ENCODE results near the gene TBRG4.

The TBRG4 gene

DNA sequence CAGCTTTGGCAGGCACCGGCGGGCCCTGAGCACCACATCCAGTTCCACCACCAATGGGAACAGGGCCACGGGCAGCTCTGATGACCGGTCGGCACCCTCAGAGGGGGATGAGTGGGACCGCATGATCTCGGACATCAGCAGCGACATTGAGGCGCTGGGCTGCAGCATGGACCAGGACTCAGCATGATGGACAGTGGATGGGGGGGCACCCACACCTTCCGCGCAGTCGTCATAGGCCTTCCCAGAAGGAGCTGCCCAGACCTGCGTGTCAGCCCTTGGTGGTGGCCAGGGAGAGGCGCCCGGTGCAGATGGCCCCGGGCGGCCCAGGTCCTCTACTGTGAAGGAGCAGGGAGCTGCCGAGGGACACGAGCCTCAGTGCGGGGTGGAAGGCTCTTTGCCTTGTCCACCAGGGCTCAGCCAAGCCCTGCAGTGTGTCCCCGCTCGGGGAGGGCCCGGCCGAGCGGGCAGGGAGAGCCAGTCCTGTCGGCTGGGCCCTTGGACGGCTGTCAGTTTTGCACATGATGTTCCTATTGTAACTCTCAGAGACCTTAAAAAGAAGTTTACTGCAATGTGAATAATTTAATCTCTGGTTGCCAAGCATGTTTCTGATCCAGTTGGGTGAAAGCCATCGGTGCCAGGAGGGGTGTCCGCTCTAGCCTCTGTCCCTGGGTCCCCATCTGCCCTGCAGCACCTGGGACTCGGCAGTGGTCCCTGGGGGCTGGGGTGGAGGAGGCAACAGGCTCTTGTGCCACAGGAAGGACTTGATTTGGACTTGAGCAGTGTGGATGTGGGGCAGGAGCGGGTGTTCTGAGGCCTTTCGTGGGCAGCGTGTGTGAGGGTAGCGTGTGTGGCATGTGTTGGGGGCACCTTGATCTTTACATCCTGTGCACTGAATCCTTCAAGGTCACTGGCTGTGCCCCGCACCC, 35.4 kb downstream of the TBRG4 start:
- no peak overlapping the region for H3K4me3 ChIP-seq (ENCODE audit: low read depth, low read length)

DNA sequence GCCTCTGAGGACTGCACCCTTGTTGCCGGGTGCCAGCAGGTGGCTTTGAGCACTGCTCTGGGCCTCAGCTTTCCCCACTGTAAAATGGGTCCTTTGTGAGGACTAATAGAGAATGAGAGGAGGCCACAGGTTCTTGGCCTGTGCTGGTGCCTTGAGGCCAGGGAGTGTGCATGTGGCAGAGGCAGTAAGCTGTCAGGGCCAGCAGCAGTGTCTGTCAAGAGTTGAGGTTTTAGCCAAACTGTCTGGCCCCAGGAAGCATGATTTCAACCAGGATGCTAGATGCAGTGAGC, 36.2 kb downstream of the TBRG4 start:
- Histone ChIP-seq H3K4me2 (ENCODE audit: low read length) (no peak overlapping the region), H3K27ac (no peak overlapping the region), H2AFZ (no peak overlapping the region), H3K9me3 (ENCODE audit: control insufficient read depth, low read length) (no peaks in the 10 kb centered on the region), H3K4me1 (no peaks in the 10 kb centered on the region), H3K79me2 (no peaks in the 10 kb centered on the region), H3K4me3 (ENCODE audit: low read depth, low read length) (no peak overlapping the region), H3K9ac (no peak overlapping the region), H3K36me3 (ENCODE audit: control insufficient read depth, insufficient read depth, low read length) (no peaks in the 10 kb centered on the region), H3K27me3 (ENCODE audit: control insufficient read depth, insufficient read depth, low read length) (no peaks in the 10 kb centered on the region)
- TF ChIP-seq, protein P1, sequence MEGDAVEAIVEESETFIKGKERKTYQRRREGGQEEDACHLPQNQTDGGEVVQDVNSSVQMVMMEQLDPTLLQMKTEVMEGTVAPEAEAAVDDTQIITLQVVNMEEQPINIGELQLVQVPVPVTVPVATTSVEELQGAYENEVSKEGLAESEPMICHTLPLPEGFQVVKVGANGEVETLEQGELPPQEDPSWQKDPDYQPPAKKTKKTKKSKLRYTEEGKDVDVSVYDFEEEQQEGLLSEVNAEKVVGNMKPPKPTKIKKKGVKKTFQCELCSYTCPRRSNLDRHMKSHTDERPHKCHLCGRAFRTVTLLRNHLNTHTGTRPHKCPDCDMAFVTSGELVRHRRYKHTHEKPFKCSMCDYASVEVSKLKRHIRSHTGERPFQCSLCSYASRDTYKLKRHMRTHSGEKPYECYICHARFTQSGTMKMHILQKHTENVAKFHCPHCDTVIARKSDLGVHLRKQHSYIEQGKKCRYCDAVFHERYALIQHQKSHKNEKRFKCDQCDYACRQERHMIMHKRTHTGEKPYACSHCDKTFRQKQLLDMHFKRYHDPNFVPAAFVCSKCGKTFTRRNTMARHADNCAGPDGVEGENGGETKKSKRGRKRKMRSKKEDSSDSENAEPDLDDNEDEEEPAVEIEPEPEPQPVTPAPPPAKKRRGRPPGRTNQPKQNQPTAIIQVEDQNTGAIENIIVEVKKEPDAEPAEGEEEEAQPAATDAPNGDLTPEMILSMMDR (IDR thresholded peaks at IDR 0.05), result no peak

More for the DNA sequence above, 35.4 kb downstream of the TBRG4 start:
- no peaks in the 10 kb centered on the region for H3K27me3 ChIP-seq (ENCODE audit: control insufficient read depth, insufficient read depth, low read length)
- H3K79me2 ChIP-seq, result no peaks in the 10 kb centered on the region
- TF ChIP-seq, protein P1 (IDR thresholded peaks at IDR 0.05), result no peak
- H2AFZ ChIP-seq, result no peak overlapping the region
- H3K9ac ChIP-seq, result no peak overlapping the region
- no peaks in the 10 kb centered on the region for H3K4me1 ChIP-seq
- no peaks in the 10 kb centered on the region for H3K9me3 ChIP-seq (ENCODE audit: control insufficient read depth, low read length)
- no peaks in the 10 kb centered on the region for H3K36me3 ChIP-seq (ENCODE audit: control insufficient read depth, insufficient read depth, low read length)
- no peak overlapping the region for H3K27ac ChIP-seq
- no peak overlapping the region for H3K4me2 ChIP-seq (ENCODE audit: low read length)

DNA sequence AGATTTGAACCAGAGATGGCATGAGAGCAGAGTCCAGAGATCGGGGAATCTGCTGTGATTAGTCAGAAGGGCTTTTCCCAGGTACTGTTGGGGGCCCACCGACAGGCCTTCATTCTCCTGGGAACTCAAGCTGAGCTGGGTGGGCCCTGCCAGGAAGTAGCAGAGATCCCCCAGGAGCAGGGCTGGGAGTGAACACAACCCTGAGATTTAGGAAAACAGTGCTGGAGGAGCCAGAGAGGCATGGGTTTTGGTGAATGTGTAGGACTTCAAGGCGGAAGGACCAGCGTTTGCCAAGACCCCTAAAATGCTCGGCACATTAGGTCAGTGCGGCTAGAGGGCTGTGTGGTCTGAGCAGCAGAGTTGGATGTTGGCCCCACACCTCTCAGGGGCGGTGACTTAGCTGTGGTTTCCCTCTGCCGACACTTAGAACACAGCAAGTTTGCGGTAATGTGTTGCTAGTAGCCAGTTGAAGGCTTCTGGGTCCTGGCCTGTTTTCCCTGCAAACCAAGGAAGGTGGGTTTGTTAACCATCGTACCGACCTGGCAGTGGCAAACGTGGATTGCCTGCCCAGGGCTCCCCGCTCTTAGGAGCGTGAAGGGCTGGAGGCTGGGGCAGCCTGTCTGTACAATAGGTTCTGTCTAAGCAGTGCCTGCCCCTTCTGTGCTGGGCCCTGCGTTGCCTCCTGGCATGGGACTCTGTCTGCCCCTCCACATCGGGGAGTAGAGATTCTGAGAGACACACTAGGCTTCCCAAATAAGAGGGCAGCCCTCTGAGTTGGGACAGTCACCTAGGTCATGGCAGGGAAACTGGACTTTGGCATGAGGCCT, 36.8 kb downstream of the TBRG4 start:
- no peak overlapping the region for H3K4me3 ChIP-seq (ENCODE audit: low read depth, low read length)

DNA sequence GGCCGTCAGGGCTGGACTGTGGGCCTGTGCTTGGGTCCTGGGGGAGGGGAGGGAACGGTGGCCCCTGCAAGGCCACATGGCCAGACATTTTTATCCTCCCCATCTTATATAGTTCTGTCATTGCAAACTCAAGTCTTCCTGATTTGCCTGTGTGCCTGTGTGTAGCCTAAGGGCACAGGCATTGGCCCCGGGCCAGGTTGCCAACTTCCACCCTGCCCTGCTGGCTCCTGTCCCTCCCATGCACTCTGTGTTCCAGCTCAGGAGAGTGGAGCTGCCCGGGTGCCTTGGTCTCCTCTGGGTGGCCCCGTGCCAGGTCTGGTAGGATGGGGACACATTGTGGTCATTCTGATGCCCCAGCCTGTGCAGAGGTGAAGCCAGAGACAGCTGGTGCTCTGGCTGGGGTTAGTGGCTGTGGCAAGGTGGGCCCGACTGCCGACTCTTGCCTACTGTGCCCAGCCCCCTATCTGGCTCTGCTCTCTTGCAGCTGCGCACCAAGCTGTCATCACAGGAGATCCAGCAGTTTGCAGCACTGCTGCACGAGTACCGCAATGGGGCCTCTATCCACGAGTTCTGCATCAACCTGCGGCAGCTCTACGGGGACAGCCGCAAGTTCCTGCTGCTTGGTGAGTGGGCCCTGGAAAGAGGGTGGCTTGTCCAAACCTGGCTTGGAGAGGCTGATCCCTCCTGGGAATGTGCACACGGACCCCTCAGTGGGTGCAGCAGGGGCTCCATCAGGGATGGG, 37.5 kb downstream of the TBRG4 start:
- H2AFZ ChIP-seq, result no peak overlapping the region
- no peak overlapping the region for H3K4me2 ChIP-seq (ENCODE audit: low read length)
- H3K9me3 ChIP-seq (ENCODE audit: control insufficient read depth, low read length), result no peaks in the 10 kb centered on the region
- H3K36me3 ChIP-seq (ENCODE audit: control insufficient read depth, insufficient read depth, low read length), result no peaks in the 10 kb centered on the region
- H3K4me1 ChIP-seq, result no peaks in the 10 kb centered on the region
- TF ChIP-seq, protein P1 (IDR thresholded peaks at IDR 0.05), result no peak
- H3K4me3 ChIP-seq (ENCODE audit: low read depth, low read length), result no peak overlapping the region
- no peaks in the 10 kb centered on the region for H3K79me2 ChIP-seq
- no peaks in the 10 kb centered on the region for H3K27me3 ChIP-seq (ENCODE audit: control insufficient read depth, insufficient read depth, low read length)
- no peak overlapping the region for H3K27ac ChIP-seq
- H3K9ac ChIP-seq, result no peak overlapping the region

More for the DNA sequence above, 36.8 kb downstream of the TBRG4 start:
- TF ChIP-seq, protein P1 (IDR thresholded peaks at IDR 0.05), result no peak
- Histone ChIP-seq H3K36me3 (ENCODE audit: control insufficient read depth, insufficient read depth, low read length) (no peaks in the 10 kb centered on the region), H3K9me3 (ENCODE audit: control insufficient read depth, low read length) (no peaks in the 10 kb centered on the region), H2AFZ (no peak overlapping the region), H3K27ac (no peak overlapping the region), H3K4me1 (no peaks in the 10 kb centered on the region), H3K27me3 (ENCODE audit: control insufficient read depth, insufficient read depth, low read length) (no peaks in the 10 kb centered on the region), H3K9ac (no peak overlapping the region), H3K4me2 (ENCODE audit: low read length) (no peak overlapping the region), H3K79me2 (no peaks in the 10 kb centered on the region)

All from parathyroid adenoma (tissue), 2 donors.